OCI-LY1 (cell line): Measurements from ENCODE around the gene HTD2.

Experiments
- EZH2 ChIP-seq: fragments of 200-600 bp; sonication (generic), shearing (Covaris generic); IDR thresholded peaks from 2 replicates; pipeline ENCODE4 v1.8.0; 2017; ENCODE audit warnings: borderline replicate concordance, mixed run types, mild to moderate bottlenecking, antibody characterized with exemption, low read length, moderate library complexity, mixed read lengths
- TF ChIP-seq, protein P1 (sequence below): fragments of 200-600 bp; sonication (generic), shearing (Covaris generic); IDR thresholded peaks from 2 replicates; pipeline ENCODE4 v1.5.1; 2017; ENCODE audit warnings: mild to moderate bottlenecking, antibody characterized with exemption, low read length, moderate library complexity, mixed read lengths

DNA sequence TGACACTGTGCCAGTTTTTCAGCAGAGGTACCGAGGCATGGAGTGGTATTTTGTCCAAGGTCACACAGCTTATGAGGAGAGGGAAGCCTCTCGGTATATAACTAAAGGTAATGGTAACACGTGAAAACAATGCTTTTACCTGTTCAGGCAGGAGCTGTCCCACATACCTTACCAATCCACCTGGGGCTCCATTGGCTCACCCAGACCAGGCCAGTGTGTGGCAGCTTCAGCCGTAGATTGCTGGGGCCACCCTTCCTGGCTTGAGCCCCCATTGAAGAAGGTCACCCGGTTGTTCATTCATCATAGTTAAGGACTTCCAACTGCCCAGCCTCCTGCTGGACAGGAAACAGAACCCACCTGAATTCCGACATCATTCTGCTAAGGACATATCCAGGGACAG, 9.5 kb upstream of the HTD2 start:
- TF ChIP-seq EZH2 = no peak
- TF ChIP-seq, protein P1, sequence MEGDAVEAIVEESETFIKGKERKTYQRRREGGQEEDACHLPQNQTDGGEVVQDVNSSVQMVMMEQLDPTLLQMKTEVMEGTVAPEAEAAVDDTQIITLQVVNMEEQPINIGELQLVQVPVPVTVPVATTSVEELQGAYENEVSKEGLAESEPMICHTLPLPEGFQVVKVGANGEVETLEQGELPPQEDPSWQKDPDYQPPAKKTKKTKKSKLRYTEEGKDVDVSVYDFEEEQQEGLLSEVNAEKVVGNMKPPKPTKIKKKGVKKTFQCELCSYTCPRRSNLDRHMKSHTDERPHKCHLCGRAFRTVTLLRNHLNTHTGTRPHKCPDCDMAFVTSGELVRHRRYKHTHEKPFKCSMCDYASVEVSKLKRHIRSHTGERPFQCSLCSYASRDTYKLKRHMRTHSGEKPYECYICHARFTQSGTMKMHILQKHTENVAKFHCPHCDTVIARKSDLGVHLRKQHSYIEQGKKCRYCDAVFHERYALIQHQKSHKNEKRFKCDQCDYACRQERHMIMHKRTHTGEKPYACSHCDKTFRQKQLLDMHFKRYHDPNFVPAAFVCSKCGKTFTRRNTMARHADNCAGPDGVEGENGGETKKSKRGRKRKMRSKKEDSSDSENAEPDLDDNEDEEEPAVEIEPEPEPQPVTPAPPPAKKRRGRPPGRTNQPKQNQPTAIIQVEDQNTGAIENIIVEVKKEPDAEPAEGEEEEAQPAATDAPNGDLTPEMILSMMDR = no peak
